ENCODE results near the gene RMRP.

RMRP gene

GRCh38 chr9:35609001-35609819, 48.6 kb downstream of the RMRP start:
- no peak for DNase-seq

- DNase-seq = no peak
Measured at GRCh38 chr9:35608221-35608620, 49.6 kb downstream of the RMRP start.

All from stimulated activated CD4-positive, alpha-beta T cell treated with anti-CD3 and anti-CD28 coated beads, Interleukin-2, amount 100 ng/mL, for 24 hours (primary cell).